HEK293 (cell line): Measurements from ENCODE around the gene SELENOF.

Source experiments
- BCL11A ChIP-seq: fragments of 450-650 bp; formaldehyde crosslinking; IDR thresholded peaks from 2 replicates; pipeline ENCODE4 v1.5.1; 2016; ENCODE audit warnings: low read depth, missing biosample characterization, missing genetic modification characterization
- CTCF ChIP-seq: fragments of 450-650 bp; formaldehyde crosslinking; IDR thresholded peaks from 2 replicates; pipeline ENCODE4 v1.5.1; 2016; ENCODE audit warnings: missing biosample characterization, missing genetic modification characterization
- PBX3 ChIP-seq: sonication (generic); formaldehyde crosslinking; IDR thresholded peaks from 2 replicates; pipeline ENCODE4 v1.8.1; 2022; ENCODE audit warnings: mild to moderate bottlenecking, moderate library complexity, missing genetic modification reagents
- PRDM1 ChIP-seq: fragments of 450-650 bp; formaldehyde crosslinking; IDR thresholded peaks from 2 replicates; pipeline ENCODE4; 2016; ENCODE audit warnings: missing biosample characterization, missing genetic modification characterization
- REST ChIP-seq: fragments of 450-650 bp; formaldehyde crosslinking; IDR thresholded peaks from 2 replicates; pipeline ENCODE4 v1.5.1; 2016; ENCODE audit warnings: missing biosample characterization, missing genetic modification characterization
- TCF7L2 ChIP-seq: IDR thresholded peaks from 2 replicates; pipeline ENCODE4 v1.6.1; 2011; ENCODE audit warnings: low read depth, mild to moderate bottlenecking, inconsistent platforms, low read length, moderate library complexity, borderline replicate concordance
- ZBTB11 ChIP-seq: fragments of 450-650 bp; formaldehyde crosslinking; conservative IDR thresholded peaks from 2 replicates; pipeline ENCODE4 v1.5.1; 2016; ENCODE audit warnings: low read depth, missing biosample characterization, missing genetic modification characterization
- ZNF184 ChIP-seq: fragments of 450-650 bp; IDR thresholded peaks from 2 replicates; pipeline ENCODE4 v1.5.1; 2018; ENCODE audit warnings: missing biosample characterization, mild to moderate bottlenecking, missing genetic modification characterization
- ZNF221 ChIP-seq: fragments of 450-650 bp; formaldehyde crosslinking; IDR thresholded peaks from 2 replicates; pipeline ENCODE4 v1.5.1; 2017; ENCODE audit warnings: missing biosample characterization, missing genetic modification characterization, borderline replicate concordance
- ZNF426 ChIP-seq: fragments of 450-650 bp; formaldehyde crosslinking; IDR thresholded peaks from 2 replicates; pipeline ENCODE4 v1.5.1; 2017; ENCODE audit warnings: missing biosample characterization, missing genetic modification characterization, mild to moderate bottlenecking, inconsistent platforms, moderate library complexity
- ZNF600 ChIP-seq: fragments of 450-650 bp; formaldehyde crosslinking; IDR thresholded peaks from 2 replicates; pipeline ENCODE4 v1.5.1; 2016; ENCODE audit warnings: missing biosample characterization, missing genetic modification characterization
- ZNF639 ChIP-seq: fragments of 450-650 bp; formaldehyde crosslinking; IDR thresholded peaks from 2 replicates; pipeline ENCODE4 v1.5.1; 2016; ENCODE audit warnings: missing biosample characterization, missing genetic modification characterization
- ZSCAN5A ChIP-seq: fragments of 450-650 bp; formaldehyde crosslinking; IDR thresholded peaks from 2 replicates; pipeline ENCODE4 v1.5.1; 2016; ENCODE audit warnings: missing biosample characterization, missing genetic modification characterization

- TF ChIP-seq ZBTB11 (tag by site-specific recombination) (no peak), CTCF (tag by site-specific recombination) (no peak), REST (tag by site-specific recombination) (no peak), ZNF639 (tag by site-specific recombination) (no peak), ZNF600 (tag by site-specific recombination) (no peak), ZSCAN5A (tag by site-specific recombination) (no peak), ZNF184 (tag by site-specific recombination) (no peak), ZNF221 (no peak), TCF7L2 (no peak), ZNF426 (no peak), PRDM1 (tag by site-specific recombination) (no peak), PBX3 (CRISPR knock-in tag) (no peak), BCL11A (tag by site-specific recombination) (no peak)
Observed at GRCh38 chr1:86868477-86868876, 45.4 kb downstream of the SELENOF start.
